Fibroblast of lung (primary cell): Measurements from ENCODE around the gene STX1A. TPM values are rescaled to one million over a fixed set of nuclear protein-coding genes. Genes with fewer than 3 reads are reported as not detected.

Source experiments
- DNase-seq, 2 donors: peaks; one replicate each; pipeline versions ENCODE4 v3.0.0 to v3.0.0-alpha.2; 2010; ENCODE audit warnings: low read depth in 2 of 2
- H2AFZ ChIP-seq: 2 replicates; pipeline ENCODE4 v1.5.1; 2012; ENCODE audit warnings: low read length, control low read depth, inconsistent platforms
- H3K27ac ChIP-seq: 2 replicates; pipeline ENCODE4 v1.5.1; 2011; ENCODE audit warnings: low read length, control low read depth; ENCODE audit not compliant: insufficient read depth
- H3K27me3 ChIP-seq: 2 replicates; pipeline ENCODE4 v1.5.1; 2011; ENCODE audit warnings: mild to moderate bottlenecking, low read length; ENCODE audit not compliant: control insufficient read depth, insufficient read depth
- H3K36me3 ChIP-seq: 2 replicates; pipeline ENCODE4 v1.5.1; 2011; ENCODE audit warnings: low read length; ENCODE audit not compliant: control insufficient read depth, insufficient read depth
- H3K4me1 ChIP-seq: 2 replicates; pipeline ENCODE4 v1.5.1; 2011; ENCODE audit warnings: low read length; ENCODE audit not compliant: control insufficient read depth, insufficient read depth; ENCODE audit errors: extremely low read depth
- H3K4me2 ChIP-seq: 2 replicates; pipeline ENCODE4 v1.5.1; 2011; ENCODE audit warnings: low read length, control low read depth; ENCODE audit not compliant: insufficient read depth; ENCODE audit errors: extremely low read depth
- H3K4me3 ChIP-seq, 4 experiments: fragments of 200-600 bp in 1 of 4; sonication (generic) in 1 of 4; replicated peaks in 1 of 4; 2 replicates each; pipeline ENCODE4 v1.5.1; 2011 to 2016; ENCODE audit warnings: low read length in 4 of 4, low read depth in 3 of 4, mild to moderate bottlenecking in 3 of 4, control low read depth in 2 of 4, inconsistent platforms in 1 of 4, mixed read lengths in 1 of 4; ENCODE audit not compliant: insufficient read depth in 1 of 4; ENCODE audit errors: control extremely low read depth in 1 of 4
- H3K79me2 ChIP-seq: 2 replicates; pipeline ENCODE4 v1.5.1; 2012; ENCODE audit warnings: mild to moderate bottlenecking, low read length, inconsistent platforms; ENCODE audit not compliant: control insufficient read depth, insufficient read depth
- H3K9ac ChIP-seq: 2 replicates; pipeline ENCODE4 v1.5.1; 2011; ENCODE audit warnings: mild to moderate bottlenecking, low read length, control low read depth; ENCODE audit not compliant: insufficient read depth
- H3K9me3 ChIP-seq: 2 replicates; pipeline ENCODE4 v1.5.1; 2012; ENCODE audit warnings: low read depth, low read length; ENCODE audit not compliant: control insufficient read depth, insufficient read depth
- H4K20me1 ChIP-seq: 2 replicates; pipeline ENCODE4 v1.5.1; 2011; ENCODE audit warnings: low read length; ENCODE audit not compliant: control insufficient read depth, insufficient read depth; ENCODE audit errors: extremely low read depth
- CTCF ChIP-seq, 2 donors: IDR thresholded peaks in 1 of 2; conservative IDR thresholded peaks in 1 of 2; 1 replicate in 1 of 2; 2 replicates in 1 of 2; pipeline ENCODE4 v1.5.1; 2011 to 2012; ENCODE audit warnings: low read length in 2 of 2, control low read depth in 1 of 2, inconsistent platforms in 1 of 2, low read depth in 1 of 2, mild to moderate bottlenecking in 1 of 2
- EZH2 ChIP-seq: IDR thresholded peaks from 2 replicates; pipeline ENCODE4 v1.5.1; 2012; ENCODE audit warnings: low read length, control low read depth, mild to moderate bottlenecking; ENCODE audit errors: missing control alignments
- polyA plus RNA-seq, 2 donors: library from polyadenylated mRNA; depleted of rRNA in 1 of 2; stranded (reverse) in 1 of 2; unstranded in 1 of 2; fragments of >200 nt; gene quantifications; 2 replicates each; pipeline ENCODE4 v1.2.1, GENCODE V29; 2011 to 2012; ENCODE audit warnings: missing spikeins in 1 of 2
- total RNA-seq: library from RNA; depleted of rRNA; stranded (reverse); fragments of >200 nt; gene quantifications from 2 replicates; pipeline ENCODE4 v1.2.1, GENCODE V29; 2014

STX1A gene
- total and polyA plus RNA-seq, 2 donors (not counting 1 experiment from before 2014, with no cell fraction given) = 7.8 to 8.1 TPM

GRCh38 chr7:73700069-73700423 lies 19.4 kb downstream of the STX1A start:
- no peak overlapping the region for H3K4me3 ChIP-seq
- no peaks in the 10 kb centered on the region for H4K20me1 ChIP-seq

DNA sequence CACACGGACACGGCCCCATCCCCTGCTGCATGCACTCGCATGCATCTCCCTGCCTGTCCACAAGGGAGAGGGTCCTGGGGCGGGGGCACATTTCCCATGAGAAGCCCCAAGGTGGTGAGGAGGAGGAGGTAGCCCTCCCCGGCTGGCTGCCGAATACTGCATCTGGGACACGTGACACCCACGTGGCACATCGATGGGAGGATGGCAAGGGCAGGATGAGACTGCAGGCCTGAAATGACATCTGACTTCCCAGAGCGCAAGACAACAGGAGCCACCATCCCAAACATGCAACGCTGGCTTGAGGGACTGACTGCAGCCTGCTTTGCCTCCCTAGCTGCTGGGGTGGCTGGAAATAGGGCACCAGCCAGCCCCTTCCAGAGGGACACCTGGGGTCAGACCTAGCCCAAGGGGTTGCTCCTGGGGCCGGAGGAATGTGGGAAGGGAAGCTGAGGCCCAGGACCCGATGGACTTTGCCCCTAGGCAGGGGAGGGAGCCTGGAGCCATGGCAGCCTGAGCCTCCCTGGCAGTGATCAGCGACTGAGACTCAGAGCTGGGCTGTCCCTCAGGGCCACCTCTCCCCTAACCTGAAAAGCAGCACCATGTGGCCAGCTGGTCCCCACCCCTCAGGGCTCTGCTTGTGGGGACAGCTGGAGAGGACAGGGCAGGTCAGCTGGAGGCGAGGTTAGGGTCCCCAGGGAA lies 19.9 kb downstream of the STX1A start:
- Histone ChIP-seq H3K4me1 (no peaks in the 10 kb centered on the region), H3K27ac (no peak overlapping the region), H2AFZ (no peak overlapping the region), H4K20me1 (no peaks in the 10 kb centered on the region), H3K4me3 (no peak overlapping the region), H3K27me3 (no peaks in the 10 kb centered on the region), H3K36me3 (peaks cover 35% of the 10 kb centered on the region), H3K9ac (no peak overlapping the region), H3K9me3 (no peaks in the 10 kb centered on the region), H3K4me2 (no peak overlapping the region), H3K79me2 (no peaks in the 10 kb centered on the region)
- DNase-seq = no peak
- TF ChIP-seq CTCF (conservative IDR thresholded peaks at IDR 0.05 in 1 of 2, IDR thresholded peaks at IDR 0.05 in 1 of 2; ENCODE audit: low read depth in 1 of 2, low read length in 2 of 2) (no peak), EZH2 (no peak)

More at GRCh38 chr7:73700069-73700423, 19.4 kb downstream of the STX1A start:
- no peaks in the 10 kb centered on the region for H3K27me3 ChIP-seq
- no peaks in the 10 kb centered on the region for H3K4me1 ChIP-seq
- no peaks in the 10 kb centered on the region for H3K79me2 ChIP-seq
- no peak overlapping the region for H2AFZ ChIP-seq
- no peaks in the 10 kb centered on the region for H3K9me3 ChIP-seq
- H3K27ac ChIP-seq = no peak overlapping the region
- DNase-seq = no peak
- TF ChIP-seq EZH2 = no peak
- TF ChIP-seq CTCF (conservative IDR thresholded peaks at IDR 0.05 in 1 of 2, IDR thresholded peaks at IDR 0.05 in 1 of 2; ENCODE audit: low read depth in 1 of 2, low read length in 2 of 2) = no peak
- no peak overlapping the region for H3K4me2 ChIP-seq
- no peak overlapping the region for H3K9ac ChIP-seq
- H3K36me3 ChIP-seq = peaks cover 33% of the 10 kb centered on the region

DNA sequence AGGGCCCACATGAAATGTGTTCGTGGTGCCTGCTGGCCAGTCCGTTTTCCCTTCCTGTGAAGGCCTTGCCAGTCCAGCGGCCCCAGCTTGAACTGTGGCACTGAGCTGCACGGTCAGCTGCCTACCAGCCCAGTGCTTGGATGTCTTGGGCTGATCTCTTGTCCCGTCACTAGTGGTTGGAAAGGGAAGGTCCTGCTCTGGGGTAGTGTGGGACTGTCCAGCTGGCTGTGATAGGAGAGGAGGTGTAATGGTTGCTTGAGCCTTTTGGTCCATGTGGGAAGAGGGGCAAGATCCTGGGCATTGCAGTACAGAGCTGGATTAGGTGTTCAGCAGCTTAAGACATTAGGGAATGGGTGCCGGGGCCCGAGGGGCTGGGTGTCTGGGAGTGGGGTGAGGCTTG lies 21.1 kb downstream of the STX1A start:
- peaks cover 37% of the 10 kb centered on the region for H3K36me3 ChIP-seq

More for the DNA sequence above, 21.1 kb downstream of the STX1A start:
- Histone ChIP-seq H3K4me1 (no peaks in the 10 kb centered on the region), H3K27me3 (no peaks in the 10 kb centered on the region), H3K27ac (no peak overlapping the region), H2AFZ (no peak overlapping the region), H3K9ac (no peak overlapping the region), H3K4me2 (no peak overlapping the region), H4K20me1 (no peaks in the 10 kb centered on the region), H3K9me3 (no peaks in the 10 kb centered on the region), H3K4me3 (no peak overlapping the region), H3K79me2 (no peaks in the 10 kb centered on the region)
- no peak for DNase-seq
- no peak for TF ChIP-seq CTCF (conservative IDR thresholded peaks at IDR 0.05 in 1 of 2, IDR thresholded peaks at IDR 0.05 in 1 of 2; ENCODE audit: low read depth in 1 of 2, low read length in 2 of 2)
- no peak for TF ChIP-seq EZH2
